ENCODE data around the gene CGB3.
"Not testable (repeated sequence)": the region's sequence is repeated elsewhere in the genome, so short reads cannot be mapped to it uniquely, and the experiment has no call there.

DNA sequence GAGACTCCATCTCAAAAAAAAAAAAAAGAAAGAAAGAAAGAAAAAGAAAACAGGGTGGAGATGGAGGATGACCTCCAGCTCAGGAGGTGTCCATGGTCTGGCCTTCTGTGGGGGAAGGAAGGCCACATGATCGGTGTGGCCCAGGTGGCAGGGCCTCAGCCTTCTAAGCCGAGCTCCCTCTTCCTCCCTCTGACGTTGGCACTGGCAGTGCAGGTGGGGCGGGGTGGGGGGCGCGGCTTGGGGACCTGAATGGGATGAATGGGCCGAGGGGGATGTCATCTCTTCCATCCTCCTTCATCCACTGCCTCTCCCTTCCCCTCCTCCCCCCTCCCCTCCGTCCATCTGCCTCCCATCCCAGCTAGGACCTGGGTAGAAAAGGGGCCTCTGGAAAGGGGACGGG lies 15.6 kb upstream of the CGB3 start:
- TF ChIP-seq, protein P1, sequence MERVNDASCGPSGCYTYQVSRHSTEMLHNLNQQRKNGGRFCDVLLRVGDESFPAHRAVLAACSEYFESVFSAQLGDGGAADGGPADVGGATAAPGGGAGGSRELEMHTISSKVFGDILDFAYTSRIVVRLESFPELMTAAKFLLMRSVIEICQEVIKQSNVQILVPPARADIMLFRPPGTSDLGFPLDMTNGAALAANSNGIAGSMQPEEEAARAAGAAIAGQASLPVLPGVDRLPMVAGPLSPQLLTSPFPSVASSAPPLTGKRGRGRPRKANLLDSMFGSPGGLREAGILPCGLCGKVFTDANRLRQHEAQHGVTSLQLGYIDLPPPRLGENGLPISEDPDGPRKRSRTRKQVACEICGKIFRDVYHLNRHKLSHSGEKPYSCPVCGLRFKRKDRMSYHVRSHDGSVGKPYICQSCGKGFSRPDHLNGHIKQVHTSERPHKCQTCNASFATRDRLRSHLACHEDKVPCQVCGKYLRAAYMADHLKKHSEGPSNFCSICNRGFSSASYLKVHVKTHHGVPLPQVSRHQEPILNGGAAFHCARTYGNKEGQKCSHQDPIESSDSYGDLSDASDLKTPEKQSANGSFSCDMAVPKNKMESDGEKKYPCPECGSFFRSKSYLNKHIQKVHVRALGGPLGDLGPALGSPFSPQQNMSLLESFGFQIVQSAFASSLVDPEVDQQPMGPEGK (tag by site-specific recombination; IDR thresholded peaks at IDR 0.05), result not testable (repeated sequence)
- TF ChIP-seq, protein P2, sequence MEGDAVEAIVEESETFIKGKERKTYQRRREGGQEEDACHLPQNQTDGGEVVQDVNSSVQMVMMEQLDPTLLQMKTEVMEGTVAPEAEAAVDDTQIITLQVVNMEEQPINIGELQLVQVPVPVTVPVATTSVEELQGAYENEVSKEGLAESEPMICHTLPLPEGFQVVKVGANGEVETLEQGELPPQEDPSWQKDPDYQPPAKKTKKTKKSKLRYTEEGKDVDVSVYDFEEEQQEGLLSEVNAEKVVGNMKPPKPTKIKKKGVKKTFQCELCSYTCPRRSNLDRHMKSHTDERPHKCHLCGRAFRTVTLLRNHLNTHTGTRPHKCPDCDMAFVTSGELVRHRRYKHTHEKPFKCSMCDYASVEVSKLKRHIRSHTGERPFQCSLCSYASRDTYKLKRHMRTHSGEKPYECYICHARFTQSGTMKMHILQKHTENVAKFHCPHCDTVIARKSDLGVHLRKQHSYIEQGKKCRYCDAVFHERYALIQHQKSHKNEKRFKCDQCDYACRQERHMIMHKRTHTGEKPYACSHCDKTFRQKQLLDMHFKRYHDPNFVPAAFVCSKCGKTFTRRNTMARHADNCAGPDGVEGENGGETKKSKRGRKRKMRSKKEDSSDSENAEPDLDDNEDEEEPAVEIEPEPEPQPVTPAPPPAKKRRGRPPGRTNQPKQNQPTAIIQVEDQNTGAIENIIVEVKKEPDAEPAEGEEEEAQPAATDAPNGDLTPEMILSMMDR (tag by site-specific recombination; IDR thresholded peaks at IDR 0.05), result not testable (repeated sequence)
- not testable (repeated sequence) for TF ChIP-seq ZNF335 (tag by site-specific recombination; conservative IDR thresholded peaks at IDR 0.05); ZNF473 (tag by site-specific recombination; IDR thresholded peaks at IDR 0.05); ZNF521 (tag by site-specific recombination; IDR thresholded peaks at IDR 0.05); ZNF530 (tag by site-specific recombination; IDR thresholded peaks at IDR 0.05; ENCODE audit: low read depth); ZFP69B (tag by site-specific recombination; IDR thresholded peaks at IDR 0.05)
- TF ChIP-seq, protein P3, sequence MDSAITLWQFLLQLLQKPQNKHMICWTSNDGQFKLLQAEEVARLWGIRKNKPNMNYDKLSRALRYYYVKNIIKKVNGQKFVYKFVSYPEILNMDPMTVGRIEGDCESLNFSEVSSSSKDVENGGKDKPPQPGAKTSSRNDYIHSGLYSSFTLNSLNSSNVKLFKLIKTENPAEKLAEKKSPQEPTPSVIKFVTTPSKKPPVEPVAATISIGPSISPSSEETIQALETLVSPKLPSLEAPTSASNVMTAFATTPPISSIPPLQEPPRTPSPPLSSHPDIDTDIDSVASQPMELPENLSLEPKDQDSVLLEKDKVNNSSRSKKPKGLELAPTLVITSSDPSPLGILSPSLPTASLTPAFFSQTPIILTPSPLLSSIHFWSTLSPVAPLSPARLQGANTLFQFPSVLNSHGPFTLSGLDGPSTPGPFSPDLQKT (IDR thresholded peaks at IDR 0.05; ENCODE audit: borderline replicate concordance, low read depth, low read length), result not testable (repeated sequence)

Data from HEK293 (cell line).